Right ventricle myocardium inferior (tissue), 1 donor: Measurements from ENCODE around the gene UBAC2. TPM values are rescaled to one million over a fixed set of nuclear protein-coding genes. Genes with fewer than 3 reads are reported as not detected.

Experiments used
- ATAC-seq: fragments of 200-7000 bp; cut with Tn5 transposase; one replicate; pipeline ENCODE4 v1.9.1; 2020; ENCODE audit warnings: mild to moderate bottlenecking, moderate library complexity
- DNase-seq: peaks from one replicate; pipeline ENCODE4 v3.0.0; 2021; ENCODE audit errors: missing footprints
- intact Hi-C: fragments of 100-400 bp; cut with DNase I; formaldehyde crosslinking; loops from one replicate; pipeline ENCODE4 v1.11.0; 2022
- total RNA-seq: library from RNA; stranded (reverse); fragmentation: NEBNext Ultra II Directional; extraction: Animal tissue kit (Norgen Biotek cat#: 25700); gene quantifications from one replicate; pipeline ENCODE4 v1.2.1, GENCODE V29; 2021
- donor health status: DM: no; HTN: yes; CAD: no; lungs with severe emphysema.

UBAC2 gene
- total RNA-seq, 1 donor from 2014 or later, result 39.1 TPM

GRCh38 chr13:99178636-99179035 is 22.0 kb upstream of the UBAC2 start:
- DNase-seq, result no peak
- ATAC-seq, result peak; percentile 27
- intact Hi-C loops, result no loop called here

- no peak for DNase-seq
- no peak for ATAC-seq
- intact Hi-C loops, result no loop called here
Measured at GRCh38 chr13:99179460-99179859, 21.2 kb upstream of the UBAC2 start.

- no peak for ATAC-seq
- DNase-seq, result no peak
- intact Hi-C loops, result no loop called here
Measured at GRCh38 chr13:99182439-99182838, 18.2 kb upstream of the UBAC2 start.

GRCh38 chr13:99185606-99186005 is 15.0 kb upstream of the UBAC2 start:
- intact Hi-C loops, result no loop called here
- DNase-seq (no peak), ATAC-seq (no peak)

- no peak for ATAC-seq
- no peak for DNase-seq
- intact Hi-C loops, result no loop called here
Measured at GRCh38 chr13:99190147-99190985, 10.3 kb upstream of the UBAC2 start.

- no peak for ATAC-seq
- intact Hi-C loops, result no loop called here
- DNase-seq, result no peak
Measured at GRCh38 chr13:99191336-99191899, 9.2 kb upstream of the UBAC2 start.

- intact Hi-C loops, result no loop called here
- DNase-seq, result no peak
- ATAC-seq, result no peak
Measured at GRCh38 chr13:99191900-99192399, 8.7 kb upstream of the UBAC2 start.

GRCh38 chr13:99192480-99192879 is 8.2 kb upstream of the UBAC2 start:
- DNase-seq (no peak), ATAC-seq (no peak)
- intact Hi-C loops, result no loop called here

GRCh38 chr13:99193152-99193551 is 7.5 kb upstream of the UBAC2 start:
- ATAC-seq (no peak), DNase-seq (no peak)
- intact Hi-C loops, result no loop called here

- intact Hi-C loops, result loop anchor here (5.0 kb wide), 1 partner anchor 71 kb away; no protein-coding TSS in a partner anchor
- ATAC-seq (no peak), DNase-seq (no peak)
Measured at GRCh38 chr13:99196466-99197116, 4.1 kb upstream of the UBAC2 start.

GRCh38 chr13:99197117-99197651 is 3.5 kb upstream of the UBAC2 start:
- ATAC-seq, result no peak
- intact Hi-C loops, result loop anchor here (5.0 kb wide), 1 partner anchor 70 kb away; no protein-coding TSS in a partner anchor
- DNase-seq, result no peak

GRCh38 chr13:99199541-99200431 is 868 bp upstream of the UBAC2 start:
- peak; percentile 3 for ATAC-seq
- DNase-seq, result no peak
- intact Hi-C loops, result loop anchor here (5.0 kb wide), 1 partner anchor 68 kb away; no protein-coding TSS in a partner anchor

- DNase-seq (no peak), ATAC-seq (no peak)
- intact Hi-C loops, result no loop called here
Measured at GRCh38 chr13:99203601-99204579, 3.2 kb downstream of the UBAC2 start.

GRCh38 chr13:99205621-99206220 is 5.1 kb downstream of the UBAC2 start:
- DNase-seq (no peak), ATAC-seq (no peak)
- intact Hi-C loops, result no loop called here

GRCh38 chr13:99206226-99206625 is 5.6 kb downstream of the UBAC2 start:
- no peak for DNase-seq
- no peak for ATAC-seq
- intact Hi-C loops, result no loop called here

- intact Hi-C loops, result no loop called here
- no peak for ATAC-seq
- no peak for DNase-seq
Measured at GRCh38 chr13:99206873-99207272, 6.2 kb downstream of the UBAC2 start.

- intact Hi-C loops, result no loop called here
Measured at GRCh38 chr13:99207511-99207910, 6.9 kb downstream of the UBAC2 start.

More at GRCh38 chr13:99207511-99207910, 6.9 kb downstream of the UBAC2 start:
- ATAC-seq, result no peak
- no peak for DNase-seq
